Gastrocnemius medialis (tissue), 4 donors: ENCODE results near the gene ARHGAP42. TPM values are rescaled to one million over a fixed set of nuclear protein-coding genes. Genes with fewer than 3 reads are reported as not detected.

ENCODE experiments used
- ATAC-seq, 2 donors: fragments of 150-250 bp; one replicate each; pipeline ENCODE4 v1.9.1; 2016
- DNase-seq, 2 donors: peaks; one replicate each; pipeline ENCODE4 v3.0.0-alpha.2; 2019
- H3K27ac ChIP-seq, 4 donors: fragments of 200-600 bp; sonication (generic); 1 replicate in 1 of 4; 2 replicates in 3 of 4; pipeline ENCODE4 v1.5.1; 2016 to 2018; ENCODE audit warnings: mild to moderate bottlenecking in 2 of 4, moderate library complexity in 1 of 4
- H3K27me3 ChIP-seq, 3 donors: fragments of 200-600 bp; sonication (generic) in 2 of 3; 1 replicate in 1 of 3; 2 replicates in 2 of 3; pipeline versions ENCODE4 v1.5.1 to v1.6.0; 2016 to 2019; ENCODE audit warnings: mild to moderate bottlenecking in 1 of 3, moderate library complexity in 1 of 3
- H3K36me3 ChIP-seq, 2 donors: fragments of 200-600 bp; sonication (generic) in 1 of 2; one replicate each; pipeline ENCODE4 v1.5.1; 2017 to 2018
- H3K4me1 ChIP-seq, 2 donors: fragments of 200-600 bp; sonication (generic) in 1 of 2; one replicate each; pipeline ENCODE4 v1.5.1; 2016 to 2017; ENCODE audit warnings: mild to moderate bottlenecking in 2 of 2
- H3K4me3 ChIP-seq, 4 donors: fragments of 200-600 bp; sonication (generic) in 3 of 4; 1 replicate in 1 of 4; 2 replicates in 3 of 4; pipeline ENCODE4 v1.5.1; 2016 to 2019; ENCODE audit warnings: mild to moderate bottlenecking in 2 of 4
- H3K9me3 ChIP-seq, 3 donors: fragments of 200-600 bp; sonication (generic) in 2 of 3; 1 replicate in 1 of 3; 2 replicates in 2 of 3; pipeline ENCODE4 v1.5.1; 2016 to 2019
- CTCF ChIP-seq, 5 experiments: fragments of 450-650 bp in 3 of 5; fragments of 200-600 bp in 2 of 5; sonication (generic) in 2 of 5; IDR thresholded peaks in 4 of 5; conservative IDR thresholded peaks in 1 of 5; 1 replicate in 4 of 5; 2 replicates in 1 of 5; pipeline ENCODE4 v1.5.1; 2016 to 2019; ENCODE audit warnings: antibody characterized with exemption in 5 of 5, mild to moderate bottlenecking in 3 of 5, moderate library complexity in 3 of 5
- POLR2A ChIP-seq, 2 donors: fragments of 450-650 bp; IDR thresholded peaks; one replicate each; pipeline ENCODE4 v1.6.1; 2017; ENCODE audit warnings: antibody characterized with exemption in 2 of 2, mild to moderate bottlenecking in 2 of 2, moderate library complexity in 2 of 2
- in situ Hi-C, 4 donors: fragments of 200-750 bp; cut with MboI; loops; one replicate each; pipeline versions ENCODE4 v1.15.0 to v1.8.0; 2017; ENCODE audit warnings: low sequenced_read_pairs in 4 of 4
- intact Hi-C: fragments of 100-400 bp; cut with DNase I; formaldehyde crosslinking; loops from one replicate; pipeline ENCODE4 v1.15.1; 2023; ENCODE audit warnings: low total_unique reads
- total RNA-seq, 4 donors: library from RNA; depleted of rRNA; stranded (reverse); fragments of >200 nt; gene quantifications; one replicate each; pipeline versions ENCODE4 v1.1.0 to v1.2.3, GENCODE V29; 2016

Gene ARHGAP42
- total RNA-seq, 4 donors from 2014 or later: 6.0 to 13.9 (median 10.2) TPM

GRCh38 chr11:100815787-100816330 is 128.8 kb downstream of the ARHGAP42 start:
- TF ChIP-seq CTCF (IDR thresholded peaks at IDR 0.05 in 4 of 5, conservative IDR thresholded peaks at IDR 0.05 in 1 of 5): no peak
- no peak for TF ChIP-seq POLR2A (IDR thresholded peaks at IDR 0.05)
- no peaks in the 10 kb centered on the region for H3K4me1 ChIP-seq
- H3K27ac ChIP-seq: no peak overlapping the region
- no peaks in the 10 kb centered on the region for H3K9me3 ChIP-seq
- no peak overlapping the region for H3K4me3 ChIP-seq
- no peaks in the 10 kb centered on the region for H3K36me3 ChIP-seq
- in situ Hi-C loops: no loop called here
- no peak for DNase-seq
- no peaks in the 10 kb centered on the region for H3K27me3 ChIP-seq
- ATAC-seq: no peak
- intact Hi-C loops: no loop called here

- ATAC-seq (no peak), DNase-seq (no peak)
- H3K36me3 ChIP-seq: no peaks in the 10 kb centered on the region
- no peak overlapping the region for H3K27ac ChIP-seq
- TF ChIP-seq CTCF (IDR thresholded peaks at IDR 0.05 in 4 of 5, conservative IDR thresholded peaks at IDR 0.05 in 1 of 5) (no peak), POLR2A (IDR thresholded peaks at IDR 0.05) (no peak)
- H3K9me3 ChIP-seq: no peaks in the 10 kb centered on the region
- H3K27me3 ChIP-seq: no peaks in the 10 kb centered on the region
- in situ Hi-C loops: no loop called here
- no peak overlapping the region for H3K4me3 ChIP-seq
- peaks cover 0 to 3% of the 10 kb centered on the region in 2 donors for H3K4me1 ChIP-seq
- intact Hi-C loops: no loop called here
Observed at GRCh38 chr11:100816823-100817222, 129.7 kb downstream of the ARHGAP42 start.

- TF ChIP-seq CTCF (IDR thresholded peaks at IDR 0.05 in 4 of 5, conservative IDR thresholded peaks at IDR 0.05 in 1 of 5): no peak
- TF ChIP-seq POLR2A (IDR thresholded peaks at IDR 0.05): no peak
- Histone ChIP-seq H3K4me3 (no peak overlapping the region), H3K9me3 (no peaks in the 10 kb centered on the region), H3K27me3 (no peaks in the 10 kb centered on the region), H3K4me1 (peaks cover 3 to 11% of the 10 kb centered on the region in 2 donors), H3K27ac (no peak overlapping the region), H3K36me3 (no peaks in the 10 kb centered on the region)
- DNase-seq (no peak), ATAC-seq (no peak)
- intact Hi-C loops: no loop called here
- in situ Hi-C loops: no loop called here
Observed at GRCh38 chr11:100817620-100818019, 130.5 kb downstream of the ARHGAP42 start.

- intact Hi-C loops (no loop called here), in situ Hi-C loops (no loop called here)
- no peaks in the 10 kb centered on the region for H3K27me3 ChIP-seq
- TF ChIP-seq CTCF (IDR thresholded peaks at IDR 0.05 in 4 of 5, conservative IDR thresholded peaks at IDR 0.05 in 1 of 5) (no peak), POLR2A (IDR thresholded peaks at IDR 0.05) (no peak)
- no peaks in the 10 kb centered on the region for H3K36me3 ChIP-seq
- ATAC-seq (no peak), DNase-seq (no peak)
- no peaks in the 10 kb centered on the region for H3K9me3 ChIP-seq
- H3K4me3 ChIP-seq: no peak overlapping the region
- H3K27ac ChIP-seq: no peak overlapping the region
- peaks cover 15 to 33% of the 10 kb centered on the region in 2 donors for H3K4me1 ChIP-seq
Observed at GRCh38 chr11:100820621-100821020, 133.5 kb downstream of the ARHGAP42 start.

- TF ChIP-seq CTCF (IDR thresholded peaks at IDR 0.05 in 4 of 5, conservative IDR thresholded peaks at IDR 0.05 in 1 of 5) (no peak), POLR2A (IDR thresholded peaks at IDR 0.05) (no peak)
- Histone ChIP-seq H3K9me3 (no peaks in the 10 kb centered on the region), H3K36me3 (no peaks in the 10 kb centered on the region), H3K4me1 (peaks cover 15 to 38% of the 10 kb centered on the region in 2 donors), H3K4me3 (no peak overlapping the region), H3K27ac (no peak overlapping the region), H3K27me3 (no peaks in the 10 kb centered on the region)
- in situ Hi-C loops: no loop called here
- no peak for ATAC-seq
- intact Hi-C loops: no loop called here
- DNase-seq: no peak
Observed at GRCh38 chr11:100821198-100821597, 134.1 kb downstream of the ARHGAP42 start.
